DOHH2 (cell line): ENCODE data around the gene MUC7.
"Not testable (repeated sequence)": the region's sequence is repeated elsewhere in the genome, so short reads cannot be mapped to it uniquely, and the experiment has no call there.

ENCODE experiments used
- EZH2phosphoT487 ChIP-seq: fragments of 200-600 bp; sonication (generic); IDR thresholded peaks from 2 replicates; pipeline ENCODE4 v1.6.1; 2017; ENCODE audit warnings: borderline replicate concordance, mild to moderate bottlenecking, antibody characterized with exemption, low read length, moderate library complexity, mixed read lengths
- TF ChIP-seq, protein P1 (sequence below): fragments of 200-600 bp; sonication (generic); IDR thresholded peaks from one replicate; pipeline ENCODE4 v1.5.1; 2014; ENCODE audit warnings: antibody characterized with exemption, mild to moderate bottlenecking, low read depth, low read length; ENCODE audit not compliant: poor library complexity, severe bottlenecking

DNA sequence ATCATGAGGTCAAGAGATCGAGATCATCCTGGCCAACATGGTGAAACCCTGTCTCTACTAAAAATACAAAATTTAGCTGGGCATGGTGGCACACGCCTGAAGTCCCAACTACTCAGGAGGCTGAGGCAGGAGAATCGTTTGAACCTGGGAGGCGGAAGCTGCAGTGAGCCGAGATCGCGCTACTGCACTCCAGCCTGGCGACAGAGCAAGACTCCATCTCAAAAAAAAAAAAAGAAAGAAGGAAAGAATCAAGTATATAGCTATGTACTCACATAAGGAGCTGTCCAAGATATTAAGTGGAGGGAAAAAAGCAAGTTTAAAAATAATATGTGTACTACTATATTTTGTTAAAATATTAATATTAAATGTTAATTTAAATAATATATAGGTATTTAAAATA, 29.8 kb downstream of the MUC7 start:
- TF ChIP-seq, protein P1, sequence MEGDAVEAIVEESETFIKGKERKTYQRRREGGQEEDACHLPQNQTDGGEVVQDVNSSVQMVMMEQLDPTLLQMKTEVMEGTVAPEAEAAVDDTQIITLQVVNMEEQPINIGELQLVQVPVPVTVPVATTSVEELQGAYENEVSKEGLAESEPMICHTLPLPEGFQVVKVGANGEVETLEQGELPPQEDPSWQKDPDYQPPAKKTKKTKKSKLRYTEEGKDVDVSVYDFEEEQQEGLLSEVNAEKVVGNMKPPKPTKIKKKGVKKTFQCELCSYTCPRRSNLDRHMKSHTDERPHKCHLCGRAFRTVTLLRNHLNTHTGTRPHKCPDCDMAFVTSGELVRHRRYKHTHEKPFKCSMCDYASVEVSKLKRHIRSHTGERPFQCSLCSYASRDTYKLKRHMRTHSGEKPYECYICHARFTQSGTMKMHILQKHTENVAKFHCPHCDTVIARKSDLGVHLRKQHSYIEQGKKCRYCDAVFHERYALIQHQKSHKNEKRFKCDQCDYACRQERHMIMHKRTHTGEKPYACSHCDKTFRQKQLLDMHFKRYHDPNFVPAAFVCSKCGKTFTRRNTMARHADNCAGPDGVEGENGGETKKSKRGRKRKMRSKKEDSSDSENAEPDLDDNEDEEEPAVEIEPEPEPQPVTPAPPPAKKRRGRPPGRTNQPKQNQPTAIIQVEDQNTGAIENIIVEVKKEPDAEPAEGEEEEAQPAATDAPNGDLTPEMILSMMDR = not testable (repeated sequence)
- not testable (repeated sequence) for TF ChIP-seq EZH2phosphoT487
